Breast epithelium (tissue), 4 donors: ENCODE results near the gene NDUFAF3. TPM values are rescaled to one million over a fixed set of nuclear protein-coding genes. Genes with fewer than 3 reads are reported as not detected.

Experiments
- DNase-seq, 2 donors: peaks; one replicate each; pipeline ENCODE4 v3.0.0-alpha.2; 2019; ENCODE audit warnings: low spot score in 2 of 2
- H3K27ac ChIP-seq, 2 donors: fragments of 200-600 bp; sonication (generic) in 1 of 2; one replicate each; pipeline ENCODE4 v1.5.1; 2016 to 2019; ENCODE audit warnings: mild to moderate bottlenecking in 1 of 2
- H3K27me3 ChIP-seq, 2 donors: fragments of 200-600 bp; sonication (generic) in 1 of 2; one replicate each; pipeline versions ENCODE4 v1.5.1 to v1.6.0; 2017 to 2019; ENCODE audit warnings: control low read depth in 1 of 2, mild to moderate bottlenecking in 1 of 2
- H3K36me3 ChIP-seq: fragments of 200-600 bp; one replicate; pipeline ENCODE4 v1.5.1; 2019
- H3K4me1 ChIP-seq, 2 donors: fragments of 200-600 bp; sonication (generic); one replicate each; pipeline ENCODE4 v1.5.1; 2016 to 2019; ENCODE audit warnings: control low read depth in 1 of 2
- H3K4me3 ChIP-seq, 3 donors: fragments of 200-600 bp; sonication (generic); 1 replicate in 2 of 3; 2 replicates in 1 of 3; pipeline ENCODE4 v1.5.1; 2016 to 2019; ENCODE audit warnings: mild to moderate bottlenecking in 3 of 3, moderate library complexity in 2 of 3
- H3K9me3 ChIP-seq, 2 donors: fragments of 200-600 bp; sonication (generic) in 1 of 2; one replicate each; pipeline ENCODE4 v1.5.1; 2016 to 2019; ENCODE audit warnings: control low read depth in 1 of 2
- CTCF ChIP-seq, 3 donors: fragments of 450-650 bp; IDR thresholded peaks; one replicate each; pipeline ENCODE4 v1.5.1; 2016 to 2017; ENCODE audit warnings: antibody characterized with exemption in 3 of 3, mild to moderate bottlenecking in 3 of 3, moderate library complexity in 3 of 3
- POLR2A ChIP-seq: fragments of 450-650 bp; IDR thresholded peaks from one replicate; pipeline ENCODE4 v1.6.1; 2016; ENCODE audit warnings: antibody characterized with exemption, mild to moderate bottlenecking, moderate library complexity
- POLR2AphosphoS5 ChIP-seq, 3 donors: sonication (generic); formaldehyde crosslinking; IDR thresholded peaks; one replicate each; pipeline ENCODE4 v1.6.1; 2017; ENCODE audit warnings: antibody characterized with exemption in 3 of 3
- intact Hi-C: fragments of 100-400 bp; cut with DNase I; formaldehyde crosslinking; loops from one replicate; pipeline ENCODE4 v1.15.1; 2023; ENCODE audit warnings: low total_unique reads
- total RNA-seq, 3 donors: library from RNA; depleted of rRNA; stranded (reverse); fragments of >200 nt; gene quantifications; one replicate each; pipeline ENCODE4 v1.1.0, GENCODE V29; 2016

The NDUFAF3 gene
- total RNA-seq, 3 donors from 2014 or later, result 151 to 171 (median 164) TPM

- Histone ChIP-seq H3K4me3 (no peak overlapping the region), H3K9me3 (no peaks in the 10 kb centered on the region), H3K27me3 (no peaks in the 10 kb centered on the region), H3K4me1 (peaks cover 6 to 12% of the 10 kb centered on the region in 2 donors), H3K27ac (peak overlapping the region; percentile 95 to 98), H3K36me3 (peaks cover 7% of the 10 kb centered on the region)
- DNase-seq, result no peak
- intact Hi-C loops, result no loop called here
- no peak for TF ChIP-seq CTCF (IDR thresholded peaks at IDR 0.05)
- TF ChIP-seq POLR2AphosphoS5 (IDR thresholded peaks at IDR 0.05), result no peak
Measured at GRCh38 chr3:49027634-49028033, 5.7 kb downstream of the NDUFAF3 start.

GRCh38 chr3:49028298-49028672, 6.4 kb downstream of the NDUFAF3 start:
- Histone ChIP-seq H3K4me1 (peaks cover under 1 to 7% of the 10 kb centered on the region in 2 donors), H3K4me3 (peak overlapping the region; percentile 69 to 78 (median 77)), H3K27ac (peak overlapping the region; percentile 95 to 98), H3K27me3 (no peaks in the 10 kb centered on the region), H3K36me3 (peaks cover 7% of the 10 kb centered on the region), H3K9me3 (no peaks in the 10 kb centered on the region)
- no peak for DNase-seq
- TF ChIP-seq POLR2A, result no peak
- no peak for TF ChIP-seq CTCF (IDR thresholded peaks at IDR 0.05)
- TF ChIP-seq POLR2AphosphoS5 (IDR thresholded peaks at IDR 0.05), result no peak
- intact Hi-C loops, result no loop called here

- TF ChIP-seq CTCF (IDR thresholded peaks at IDR 0.05) (no peak), POLR2A (peak; percentile 94), POLR2AphosphoS5 (IDR thresholded peaks at IDR 0.05) (peak; percentile 99)
- peak; percentile 87 to 88 for DNase-seq
- no peaks in the 10 kb centered on the region for H3K27me3 ChIP-seq
- H3K36me3 ChIP-seq, result peaks cover 7% of the 10 kb centered on the region
- intact Hi-C loops, result no loop called here
- H3K9me3 ChIP-seq, result no peaks in the 10 kb centered on the region
- peak within 1 kb of the TSS; percentile 95 to 98 for H3K27ac ChIP-seq
- peaks cover 0 to 7% of the 10 kb centered on the region in 2 donors for H3K4me1 ChIP-seq
- peak within 1 kb of the TSS; percentile 69 to 78 (median 77) for H3K4me3 ChIP-seq
Measured at GRCh38 chr3:49028673-49029562, 7.0 kb downstream of the NDUFAF3 start, which contains the start of gene IMPDH2. Gene IMPDH2, minus strand, starts transcription at chr3:49029398. Its CDS starts 48 bp downstream, at chr3:49029350.

GRCh38 chr3:49029563-49029884, 7.6 kb downstream of the NDUFAF3 start:
- peaks cover 7% of the 10 kb centered on the region for H3K36me3 ChIP-seq
- H3K4me3 ChIP-seq, result peak overlapping the region; percentile 69 to 78 (median 77)
- H3K4me1 ChIP-seq, result peaks cover 0 to 7% of the 10 kb centered on the region in 2 donors
- peak overlapping the region; percentile 95 to 98 for H3K27ac ChIP-seq
- H3K27me3 ChIP-seq, result no peaks in the 10 kb centered on the region
- no peak for DNase-seq
- TF ChIP-seq CTCF (IDR thresholded peaks at IDR 0.05), result no peak
- TF ChIP-seq POLR2A, result no peak
- no peak for TF ChIP-seq POLR2AphosphoS5 (IDR thresholded peaks at IDR 0.05)
- H3K9me3 ChIP-seq, result no peaks in the 10 kb centered on the region
- intact Hi-C loops, result no loop called here

- no peak for DNase-seq
- no peaks in the 10 kb centered on the region for H3K27me3 ChIP-seq
Measured at GRCh38 chr3:49030321-49030720, 8.4 kb downstream of the NDUFAF3 start.

More at GRCh38 chr3:49030321-49030720, 8.4 kb downstream of the NDUFAF3 start:
- no peak overlapping the region for H3K27ac ChIP-seq
- no peak for TF ChIP-seq POLR2A
- TF ChIP-seq POLR2AphosphoS5 (IDR thresholded peaks at IDR 0.05), result no peak
- no peak for TF ChIP-seq CTCF (IDR thresholded peaks at IDR 0.05)
- H3K9me3 ChIP-seq, result no peaks in the 10 kb centered on the region
- intact Hi-C loops, result no loop called here
- peaks cover 0 to 7% of the 10 kb centered on the region in 2 donors for H3K4me1 ChIP-seq
- H3K4me3 ChIP-seq, result no peak overlapping the region
- H3K36me3 ChIP-seq, result peaks cover 4% of the 10 kb centered on the region
